ENCODE data around the gene TCN2.
"Not testable (repeated sequence)": the region's sequence is repeated elsewhere in the genome, so short reads cannot be mapped to it uniquely, and the experiment has no call there.

The TCN2 gene

GRCh38 chr22:30606455-30607299, at the start of gene TCN2:
TSS of gene TCN2 (plus strand) at chr22:30607174. CDS start at chr22:30607332, 158 bp downstream.
- peak in 1 of 2 donors; percentile 23 for DNase-seq (ENCODE audit: low read depth in 2 of 2)

GRCh38 chr22:30557243-30557642, 49.7 kb upstream of the TCN2 start:
- DNase-seq (ENCODE audit: low read depth in 2 of 2): no peak

- DNase-seq (ENCODE audit: low read depth in 2 of 2): no peak
Measured at GRCh38 chr22:30559889-30560288, 47.1 kb upstream of the TCN2 start.

- DNase-seq (ENCODE audit: low read depth in 2 of 2): peak; percentile 5 to 19
Measured at GRCh38 chr22:30560643-30561202, 46.3 kb upstream of the TCN2 start.

GRCh38 chr22:30561402-30562189, 45.4 kb upstream of the TCN2 start:
- DNase-seq (ENCODE audit: low read depth in 2 of 2): no peak

GRCh38 chr22:30562366-30562765, 44.6 kb upstream of the TCN2 start:
- no peak for DNase-seq (ENCODE audit: low read depth in 2 of 2)

- no peak for DNase-seq (ENCODE audit: low read depth in 2 of 2)
Measured at GRCh38 chr22:30564045-30564760, 42.8 kb upstream of the TCN2 start.

- DNase-seq (ENCODE audit: low read depth in 2 of 2): no peak
Measured at GRCh38 chr22:30564761-30565119, 42.2 kb upstream of the TCN2 start.

- no peak for DNase-seq (ENCODE audit: low read depth in 2 of 2)
Measured at GRCh38 chr22:30565341-30565740, 41.6 kb upstream of the TCN2 start.

- DNase-seq (ENCODE audit: low read depth in 2 of 2): no peak
Measured at GRCh38 chr22:30566125-30566524, 40.8 kb upstream of the TCN2 start.

- DNase-seq (ENCODE audit: low read depth in 2 of 2): not testable (repeated sequence)
Measured at GRCh38 chr22:30567277-30567676, 39.7 kb upstream of the TCN2 start.

- no peak for DNase-seq (ENCODE audit: low read depth in 2 of 2)
Measured at GRCh38 chr22:30568137-30568805, 38.7 kb upstream of the TCN2 start.

GRCh38 chr22:30569674-30570202, 37.2 kb upstream of the TCN2 start:
- no peak for DNase-seq (ENCODE audit: low read depth in 2 of 2)

- no peak for DNase-seq (ENCODE audit: low read depth in 2 of 2)
Measured at GRCh38 chr22:30572210-30572609, 34.8 kb upstream of the TCN2 start.

- no peak for DNase-seq (ENCODE audit: low read depth in 2 of 2)
Measured at GRCh38 chr22:30572840-30573593, 34.0 kb upstream of the TCN2 start.

GRCh38 chr22:30573594-30574094, 33.3 kb upstream of the TCN2 start:
- no peak for DNase-seq (ENCODE audit: low read depth in 2 of 2)

- DNase-seq (ENCODE audit: low read depth in 2 of 2): no peak
Measured at GRCh38 chr22:30574095-30574981, 32.6 kb upstream of the TCN2 start, which contains the start of gene GAL3ST1. TSS of gene GAL3ST1 (minus strand) at chr22:30574665. CDS start at chr22:30557392, 17,273 bp downstream.

- no peak for DNase-seq (ENCODE audit: low read depth in 2 of 2)
Measured at GRCh38 chr22:30574997-30575671, 31.8 kb upstream of the TCN2 start.

All from stimulated activated CD8-positive, alpha-beta memory T cell treated with anti-CD3 and anti-CD28 coated beads, Interleukin-15, amount 100 ng/mL, for 48 hours (primary cell).